ENCODE measurements around the gene CAB39.
"Not testable (repeated sequence)": the region's sequence is repeated elsewhere in the genome, so short reads cannot be mapped to it uniquely, and the experiment has no call there.

Gene CAB39

GRCh38 chr2:230684270-230685168, 28.1 kb upstream of the CAB39 start:
- no peak for DNase-seq

- no peak for DNase-seq
Measured at GRCh38 chr2:230685178-230685577, 27.5 kb upstream of the CAB39 start.

- DNase-seq: no peak
Measured at GRCh38 chr2:230687498-230687897, 25.1 kb upstream of the CAB39 start.

GRCh38 chr2:230688490-230688889, 24.2 kb upstream of the CAB39 start:
- no peak for DNase-seq

GRCh38 chr2:230690439-230690838, 22.2 kb upstream of the CAB39 start:
- DNase-seq: no peak

- DNase-seq: no peak
Measured at GRCh38 chr2:230691005-230691647, 21.5 kb upstream of the CAB39 start.

GRCh38 chr2:230692760-230693159, 19.9 kb upstream of the CAB39 start:
- no peak for DNase-seq

- DNase-seq: no peak
Measured at GRCh38 chr2:230693411-230693810, 19.2 kb upstream of the CAB39 start.

- no peak for DNase-seq
Measured at GRCh38 chr2:230694241-230694640, 18.4 kb upstream of the CAB39 start.

GRCh38 chr2:230695551-230695950, 17.1 kb upstream of the CAB39 start:
- DNase-seq: no peak

- DNase-seq: no peak
Measured at GRCh38 chr2:230696670-230697069, 16.0 kb upstream of the CAB39 start.

- no peak for DNase-seq
Measured at GRCh38 chr2:230697676-230698075, 15.0 kb upstream of the CAB39 start.

GRCh38 chr2:230698753-230699152, 13.9 kb upstream of the CAB39 start:
- not testable (repeated sequence) for DNase-seq

- DNase-seq: no peak
Measured at GRCh38 chr2:230700447-230700846, 12.2 kb upstream of the CAB39 start.

- no peak for DNase-seq
Measured at GRCh38 chr2:230701308-230701707, 11.3 kb upstream of the CAB39 start.

GRCh38 chr2:230702457-230702856, 10.2 kb upstream of the CAB39 start:
- DNase-seq: not testable (repeated sequence)

GRCh38 chr2:230703514-230703913, 9.1 kb upstream of the CAB39 start:
- DNase-seq: no peak

- DNase-seq: no peak
Measured at GRCh38 chr2:230706053-230706521, 6.6 kb upstream of the CAB39 start.

GRCh38 chr2:230706966-230707365, 5.7 kb upstream of the CAB39 start:
- no peak for DNase-seq

GRCh38 chr2:230708204-230708603, 4.4 kb upstream of the CAB39 start:
- DNase-seq: no peak

- no peak for DNase-seq
Measured at GRCh38 chr2:230711224-230711623, 1.4 kb upstream of the CAB39 start.

GRCh38 chr2:230713331-230714135, 891 bp downstream of the CAB39 start:
- DNase-seq: no peak

- DNase-seq: no peak
Measured at GRCh38 chr2:230714136-230714480, 1.5 kb downstream of the CAB39 start.
